GM18870 (cell line): ENCODE data around the gene CSHL1.

Experiments used
- ATAC-seq: cut with Tn5 transposase; IDR thresholded peaks from one replicate; pipeline ENCODE4 v1.9.1; 2021; ENCODE audit warnings: moderate library complexity; ENCODE audit not compliant: unreplicated experiment

Gene CSHL1

GRCh38 chr17:63911041-63911635 is at the start of gene CSHL1:
Gene CSHL1, minus strand, starts transcription at chr17:63911258. Its CDS starts 62 bp downstream, at chr17:63911196.
- ATAC-seq, result no peak

GRCh38 chr17:63960430-63960829 is 49.4 kb upstream of the CSHL1 start:
- no peak for ATAC-seq

GRCh38 chr17:63960006-63960405 is 48.9 kb upstream of the CSHL1 start:
- ATAC-seq, result no peak

- ATAC-seq, result no peak
These were observed 45.4 kb upstream of the CSHL1 start for GRCh38 chr17:63956296-63956920.

GRCh38 chr17:63955791-63956190 is 44.7 kb upstream of the CSHL1 start:
- no peak for ATAC-seq

- no peak for ATAC-seq
These were observed 44.2 kb upstream of the CSHL1 start for GRCh38 chr17:63955232-63955631.

GRCh38 chr17:63954402-63955063 is 43.5 kb upstream of the CSHL1 start:
- no peak for ATAC-seq

GRCh38 chr17:63950940-63951907 is 40.2 kb upstream of the CSHL1 start:
- ATAC-seq, result no peak

- no peak for ATAC-seq
These were observed 38.7 kb upstream of the CSHL1 start for GRCh38 chr17:63949576-63950250.

- ATAC-seq, result no peak
These were observed 37.5 kb upstream of the CSHL1 start for GRCh38 chr17:63948521-63948920.

GRCh38 chr17:63947711-63948330 is 36.8 kb upstream of the CSHL1 start:
- no peak for ATAC-seq

- no peak for ATAC-seq
These were observed 35.6 kb upstream of the CSHL1 start for GRCh38 chr17:63946440-63947363.

GRCh38 chr17:63945784-63946439 is 34.9 kb upstream of the CSHL1 start:
- ATAC-seq, result no peak

GRCh38 chr17:63944736-63945499 is 33.9 kb upstream of the CSHL1 start:
- no peak for ATAC-seq

GRCh38 chr17:63943745-63944144 is 32.7 kb upstream of the CSHL1 start:
- ATAC-seq, result no peak

GRCh38 chr17:63942309-63942985 is 31.4 kb upstream of the CSHL1 start:
- no peak for ATAC-seq

GRCh38 chr17:63941751-63942150 is 30.7 kb upstream of the CSHL1 start:
- ATAC-seq, result no peak
